Astrocyte of the cerebellum (primary cell): Measurements from ENCODE around the gene DGKA.

Experiments used
- DNase-seq: peaks from one replicate; pipeline ENCODE4 v3.0.0-alpha.2; 2011; ENCODE audit warnings: low read depth
- H3K4me3 ChIP-seq: 2 replicates; pipeline ENCODE4 v1.5.1; 2011; ENCODE audit warnings: mild to moderate bottlenecking, low read depth, low read length, moderate library complexity
- in situ Hi-C: cut with HindIII; loops from 2 replicates; pipeline ENCODE4 v1.10.0; 2017; ENCODE audit warnings: low sequenced_read_pairs
- TF ChIP-seq, protein P1 (sequence below): IDR thresholded peaks from 2 replicates; pipeline ENCODE4 v1.5.1; 2012; ENCODE audit warnings: low read length, low read depth, moderate library complexity, mild to moderate bottlenecking; ENCODE audit errors: missing control alignments

Gene DGKA

DNA sequence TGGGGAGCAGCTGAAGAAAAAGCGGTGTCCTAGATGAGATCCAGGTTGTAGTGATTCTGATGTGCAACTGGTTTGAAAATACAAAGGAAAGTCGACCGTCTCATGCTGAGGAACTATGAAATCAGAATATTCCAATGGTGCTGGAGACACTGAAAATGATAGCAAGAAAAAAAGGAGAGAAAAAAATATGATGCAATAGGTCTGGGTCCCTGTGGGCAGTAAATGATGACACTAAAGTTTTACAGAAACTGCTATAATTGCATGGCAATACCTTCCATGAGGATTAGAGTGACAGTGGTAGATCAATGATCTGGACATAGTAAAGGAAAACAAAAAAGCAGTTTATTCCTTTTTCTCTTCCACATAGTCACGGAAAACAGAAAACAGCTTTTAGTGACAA lies 5.6 kb upstream of the DGKA start:
- no peak overlapping the region for H3K4me3 ChIP-seq
- in situ Hi-C loops: no loop called here
- TF ChIP-seq, protein P1, sequence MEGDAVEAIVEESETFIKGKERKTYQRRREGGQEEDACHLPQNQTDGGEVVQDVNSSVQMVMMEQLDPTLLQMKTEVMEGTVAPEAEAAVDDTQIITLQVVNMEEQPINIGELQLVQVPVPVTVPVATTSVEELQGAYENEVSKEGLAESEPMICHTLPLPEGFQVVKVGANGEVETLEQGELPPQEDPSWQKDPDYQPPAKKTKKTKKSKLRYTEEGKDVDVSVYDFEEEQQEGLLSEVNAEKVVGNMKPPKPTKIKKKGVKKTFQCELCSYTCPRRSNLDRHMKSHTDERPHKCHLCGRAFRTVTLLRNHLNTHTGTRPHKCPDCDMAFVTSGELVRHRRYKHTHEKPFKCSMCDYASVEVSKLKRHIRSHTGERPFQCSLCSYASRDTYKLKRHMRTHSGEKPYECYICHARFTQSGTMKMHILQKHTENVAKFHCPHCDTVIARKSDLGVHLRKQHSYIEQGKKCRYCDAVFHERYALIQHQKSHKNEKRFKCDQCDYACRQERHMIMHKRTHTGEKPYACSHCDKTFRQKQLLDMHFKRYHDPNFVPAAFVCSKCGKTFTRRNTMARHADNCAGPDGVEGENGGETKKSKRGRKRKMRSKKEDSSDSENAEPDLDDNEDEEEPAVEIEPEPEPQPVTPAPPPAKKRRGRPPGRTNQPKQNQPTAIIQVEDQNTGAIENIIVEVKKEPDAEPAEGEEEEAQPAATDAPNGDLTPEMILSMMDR: no peak
- no peak for DNase-seq

DNA sequence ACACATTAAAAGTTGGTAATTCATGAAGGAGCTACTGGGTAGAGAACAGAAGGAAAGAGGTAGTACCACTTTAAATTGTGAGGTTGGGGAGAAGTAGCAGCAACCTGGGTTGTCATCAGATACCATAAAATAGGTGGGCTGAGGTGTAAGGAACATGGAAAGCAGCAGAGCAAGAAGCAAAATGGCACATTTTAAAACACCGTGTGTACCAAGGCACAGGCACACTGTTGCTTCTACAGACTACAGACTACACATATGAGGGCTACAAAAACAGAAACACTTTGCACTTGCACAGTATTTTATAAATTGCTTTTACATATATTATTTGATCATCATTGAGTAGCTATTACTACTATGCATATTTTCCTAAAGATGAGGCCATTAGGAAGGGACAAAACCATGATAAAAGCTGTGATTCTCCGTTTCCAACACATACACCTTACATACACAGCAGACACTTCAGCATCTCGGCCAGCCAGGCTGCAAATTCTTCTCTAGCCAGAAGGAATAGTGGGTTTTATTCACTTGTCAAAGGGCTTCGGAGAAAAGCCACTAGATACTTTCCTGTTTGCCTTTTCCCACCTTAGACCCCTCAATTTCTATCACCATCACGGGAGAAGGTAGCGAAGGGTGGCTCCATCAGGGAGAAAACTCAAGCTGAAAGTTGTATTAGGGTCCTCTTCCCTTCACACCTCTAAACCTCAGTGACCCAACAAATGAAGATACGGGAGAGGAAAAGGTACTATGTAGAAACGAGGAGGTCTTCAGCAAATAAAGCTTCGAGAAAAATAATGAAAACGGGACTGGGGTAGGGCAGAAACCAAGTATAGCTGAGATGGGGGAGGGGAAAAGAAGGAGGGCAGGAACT lies 4.9 kb upstream of the DGKA start:
- no peak for DNase-seq
- peak overlapping the region; percentile 99 for H3K4me3 ChIP-seq
- in situ Hi-C loops: no loop called here
- TF ChIP-seq, protein P1: no peak

DNA sequence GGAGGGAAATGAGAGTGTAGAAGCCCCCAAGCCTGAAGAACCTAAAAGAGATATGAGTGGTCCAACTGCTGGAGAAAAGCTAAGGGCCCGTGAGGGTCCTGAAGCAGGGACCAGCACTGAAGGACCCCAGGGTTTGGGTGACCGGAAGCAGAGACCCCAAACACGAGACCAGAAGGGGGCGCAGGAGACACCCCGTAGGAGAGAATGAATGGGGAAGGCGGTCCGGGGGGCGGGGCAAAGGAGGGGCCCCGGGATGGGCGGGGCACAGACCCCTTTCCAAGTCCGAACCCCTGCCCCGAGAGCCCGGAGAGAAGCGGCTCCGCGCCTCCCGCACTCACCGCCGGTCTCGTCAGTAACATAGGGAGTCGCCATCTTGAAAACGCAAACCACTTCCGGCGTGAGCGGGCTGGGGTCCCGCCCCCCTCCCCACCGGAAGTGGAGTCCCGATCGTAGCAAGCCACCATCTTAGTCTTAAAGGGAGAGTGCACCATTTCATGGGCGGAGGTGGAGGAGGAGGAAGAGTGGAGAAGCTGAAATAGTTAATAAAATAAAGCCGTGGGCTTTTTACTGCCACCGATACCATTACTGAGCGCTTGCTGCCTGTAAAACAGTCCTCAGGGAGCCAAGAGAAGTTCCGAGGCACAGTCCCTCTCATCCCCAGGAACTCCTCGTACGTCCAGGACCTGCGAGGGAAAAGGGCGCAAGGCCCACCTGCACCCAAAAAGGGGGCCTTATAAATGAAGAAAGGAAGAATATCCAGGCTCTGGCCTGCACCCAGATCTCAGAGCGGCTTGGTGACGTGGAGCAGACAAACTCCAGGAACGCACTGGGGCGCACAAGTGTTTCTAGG lies 4.0 kb upstream of the DGKA start:
- TF ChIP-seq, protein P1: peak; percentile 76
- peak overlapping the region; percentile 99 for H3K4me3 ChIP-seq
- in situ Hi-C loops: no loop called here
- DNase-seq: peak; percentile 79

DNA sequence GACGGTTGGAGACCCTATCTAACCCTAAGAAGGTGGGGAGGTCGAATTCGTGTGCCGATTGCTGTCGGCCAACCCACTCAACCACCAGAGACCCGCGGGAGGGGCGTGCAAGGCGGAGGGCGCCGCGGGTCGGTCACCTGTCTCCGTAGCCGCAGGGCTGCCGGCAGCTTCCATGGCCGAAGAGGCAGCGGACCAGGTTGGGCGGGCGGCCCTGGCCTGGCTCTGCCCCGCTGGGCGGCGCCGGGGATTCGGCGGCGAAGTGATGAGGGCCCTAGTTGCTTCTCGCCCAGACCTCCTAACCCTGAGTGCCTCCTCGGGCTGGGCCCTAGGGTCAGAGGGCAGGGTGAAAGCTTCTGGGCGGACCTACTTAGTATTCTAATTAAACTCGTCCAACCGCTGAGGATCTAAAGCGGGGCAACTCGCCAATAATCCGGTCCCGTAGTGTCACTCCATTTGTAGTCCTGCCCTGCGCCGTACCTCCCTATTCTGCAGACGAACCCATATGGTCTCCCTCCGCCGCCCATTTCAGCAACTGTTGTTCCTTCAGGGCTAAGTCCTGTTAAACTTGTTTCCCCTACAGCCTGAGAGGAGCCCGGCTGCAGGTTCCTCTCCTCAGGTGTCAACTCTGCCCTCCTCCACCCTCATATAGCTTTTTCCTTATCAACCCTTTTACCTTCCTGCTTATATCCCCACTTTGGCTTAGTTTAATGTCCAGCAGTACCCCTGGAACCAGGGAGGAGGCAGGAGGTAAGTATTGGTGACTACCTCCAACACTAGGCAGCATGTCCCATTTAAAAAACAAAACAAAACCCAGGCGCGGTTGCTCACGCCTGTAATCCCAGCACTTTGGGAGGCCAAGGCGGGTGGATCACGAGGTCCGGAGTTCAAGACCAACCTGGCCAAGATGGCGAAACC lies 3.1 kb upstream of the DGKA start, which contains the start of gene PYM1:
PYM1 (minus strand) TSS at position 307 of the 915 bp plus-strand sequence; CDS start at position 174, 133 bp downstream.
- DNase-seq: no peak
- TF ChIP-seq, protein P1: no peak
- H3K4me3 ChIP-seq: peak within 1 kb of the TSS; percentile 99
- in situ Hi-C loops: no loop called here

DNA sequence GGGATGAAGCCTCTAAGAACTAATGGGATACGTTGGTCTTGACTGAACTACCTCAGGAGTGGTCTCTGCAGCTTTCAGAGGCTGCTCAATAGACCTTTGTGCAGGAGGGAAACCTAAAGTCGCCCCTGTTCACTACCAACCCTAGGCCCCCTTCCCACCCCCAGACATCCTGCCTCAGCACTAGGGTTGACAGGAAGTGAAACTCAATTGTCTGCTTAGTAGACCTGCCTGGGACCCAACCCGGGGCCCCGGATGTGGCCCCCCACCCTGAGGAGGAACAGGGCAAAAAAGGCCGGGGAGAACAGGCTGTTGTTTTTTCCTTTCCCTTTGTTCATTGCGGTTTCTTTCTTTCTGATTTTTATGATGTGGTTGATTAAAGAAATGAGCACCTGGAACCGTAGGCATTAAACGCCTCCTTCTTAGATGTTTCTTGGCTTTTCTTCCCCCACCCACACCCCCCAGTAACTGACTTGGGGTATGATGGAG lies 1.6 kb upstream of the DGKA start:
- TF ChIP-seq, protein P1: no peak
- H3K4me3 ChIP-seq: no peak overlapping the region
- in situ Hi-C loops: no loop called here
- no peak for DNase-seq

DNA sequence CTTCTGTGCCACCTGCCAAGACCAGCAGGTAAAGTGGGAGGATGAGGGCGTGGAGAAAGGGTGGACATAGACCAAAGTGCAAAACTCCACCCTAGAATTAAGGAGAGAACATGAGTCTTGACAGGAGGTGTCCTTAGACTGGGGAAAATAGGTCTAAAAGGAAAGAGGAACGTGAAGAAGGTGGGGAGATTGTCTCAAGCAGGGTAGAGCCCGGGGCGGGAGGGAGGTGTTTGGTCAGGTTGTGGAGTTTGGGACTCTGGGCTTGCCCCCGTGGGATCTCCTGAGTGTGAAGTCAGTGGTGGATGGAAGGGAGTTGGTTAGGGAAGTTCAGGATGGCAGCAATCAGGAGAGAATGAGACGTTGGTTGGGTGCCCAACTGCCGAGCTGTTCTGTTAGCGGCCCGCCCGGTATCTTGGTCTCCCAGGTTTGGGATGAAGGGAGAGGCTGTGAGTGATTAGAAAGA lies 386 bp downstream of the DGKA start:
- H3K4me3 ChIP-seq: peak overlapping the region; percentile 68
- in situ Hi-C loops: no loop called here
- no peak for DNase-seq
- TF ChIP-seq, protein P1: no peak
